ENCODE data around the gene MSMB. TPM values are rescaled to one million over a fixed set of nuclear protein-coding genes. Genes with fewer than 3 reads are reported as not detected.
"Not testable (repeated sequence)": the region's sequence is repeated elsewhere in the genome, so short reads cannot be mapped to it uniquely, and the experiment has no call there.

Gene MSMB
- total and polyA plus RNA-seq, 9 of the 15 experiments (the other 6 are each of a cell fraction or from before 2014, with no cell fraction given): 0.21 to 0.60 TPM; not detected in 7

DNA sequence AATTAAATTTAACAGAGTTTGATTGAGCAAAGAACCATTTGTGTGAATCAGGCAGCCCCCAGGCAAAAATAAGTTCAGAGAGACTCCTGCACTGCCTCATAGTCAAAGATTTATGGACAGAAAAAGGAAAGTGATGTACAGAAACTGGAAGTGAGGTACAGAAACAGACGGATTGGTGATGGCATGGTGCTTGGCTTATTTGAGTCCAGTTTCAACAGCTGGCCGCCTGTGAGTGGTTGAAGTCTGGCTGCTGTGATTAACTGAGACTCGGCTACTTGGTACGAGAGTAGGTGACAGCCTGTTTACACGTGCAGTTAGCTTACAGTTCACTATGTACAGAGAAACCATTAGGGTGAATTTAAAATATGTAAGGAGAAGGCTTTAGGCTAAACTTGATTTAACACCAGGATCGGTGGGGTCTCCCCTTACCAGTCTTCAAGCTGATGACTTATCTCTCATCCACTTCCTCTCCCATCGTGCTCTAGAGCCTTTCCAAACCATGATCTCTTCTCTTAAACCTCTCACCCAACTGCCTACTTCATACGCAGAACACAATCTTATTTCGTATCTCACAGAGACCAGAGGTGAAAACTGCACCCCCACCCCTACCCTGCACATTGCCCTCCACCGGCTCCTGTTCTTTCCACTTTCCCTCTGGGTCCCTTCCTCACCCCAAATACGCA, 5.0 kb upstream of the MSMB start:
- DNase-seq (ENCODE audit: extremely low read depth in 1 of 4, low spot score in 3 of 4) (no peak), ATAC-seq (no peak), FAIRE-seq (no peak)
- no peaks in the 10 kb centered on the region for H3K9me3 ChIP-seq (replicated peaks; ENCODE audit: control insufficient read depth, insufficient read depth, low read depth, low read length)
- in situ Hi-C loops (cut with MboI): no loop called here
- no peaks in the 10 kb centered on the region for H3K27me3 ChIP-seq (ENCODE audit: control insufficient read depth in 2 of 2, insufficient read depth in 2 of 2, low read length in 2 of 2)
- H3K4me2 ChIP-seq (ENCODE audit: insufficient read depth, low read length): peak overlapping the region; percentile 12
- no peaks in the 10 kb centered on the region for H3K9me1 ChIP-seq (ENCODE audit: control insufficient read depth, insufficient read depth, low read length)
- peak overlapping the region; percentile 75 for H2AFZ ChIP-seq (ENCODE audit: low read depth, low read length)
- CTCF ChIA-PET (ENCODE audit: low intra/inter-chr PET ratio): interaction anchor here (0.6 kb wide), 1 partner anchor 52 kb away, joined by 5 read pairs; no protein-coding TSS in a partner anchor
- H3K27ac ChIP-seq (ENCODE audit: extremely low read depth, low read depth, low read length): no peak overlapping the region
- H4K20me1 ChIP-seq (replicated peaks; ENCODE audit: control insufficient read depth, insufficient read depth, low read length): no peaks in the 10 kb centered on the region
- H3K9ac ChIP-seq (ENCODE audit: insufficient read depth in 1 of 2, low read depth in 2 of 2, low read length in 2 of 2): no peak overlapping the region
- peaks cover 4 to 22% of the 10 kb centered on the region in 2 experiments; a peak in 4 of 5 replicates for H3K4me1 ChIP-seq (replicated peaks in 1 of 2; ENCODE audit: control insufficient read depth in 2 of 2, insufficient read depth in 2 of 2, low read length in 2 of 2)
- WGBS (ENCODE audit: insufficient coverage, low coverage, missing lambda C conversion rate): 27% methylated on average over 11 of the region's 11 CpGs
- H3K36me3 ChIP-seq (ENCODE audit: control insufficient read depth, insufficient read depth, low read length): no peaks in the 10 kb centered on the region
- intact Hi-C loops (cut with micrococcal nuclease): no loop called here
- POLR2A ChIA-PET: interaction anchor here (0.7 to 0.8 kb wide), 3 partner anchors 9 to 11 kb away, joined by 3 to 5 read pairs (median 3); no protein-coding TSS in a partner anchor
- BruUV-seq (replicated peaks): no TSS peak
- TF ChIP-seq IFI16 (CRISPR knock-in tag; IDR thresholded peaks at IDR 0.05): no peak
- TF ChIP-seq L3MBTL2 (IDR thresholded peaks at IDR 0.05): 0 out of 2 replicates have a peak, but pooled peaks have one; percentile 21
- TF ChIP-seq SPI1 (IDR thresholded peaks at IDR 0.05; ENCODE audit: borderline replicate concordance, low read depth, low read length): peak; percentile 68; the same call in 1 of the 2 replicates
- no peaks in the 10 kb centered on the region for H3K79me2 ChIP-seq (ENCODE audit: control insufficient read depth, insufficient read depth, low read length)
- H3K4me3 ChIP-seq: no peak overlapping the region

DNA sequence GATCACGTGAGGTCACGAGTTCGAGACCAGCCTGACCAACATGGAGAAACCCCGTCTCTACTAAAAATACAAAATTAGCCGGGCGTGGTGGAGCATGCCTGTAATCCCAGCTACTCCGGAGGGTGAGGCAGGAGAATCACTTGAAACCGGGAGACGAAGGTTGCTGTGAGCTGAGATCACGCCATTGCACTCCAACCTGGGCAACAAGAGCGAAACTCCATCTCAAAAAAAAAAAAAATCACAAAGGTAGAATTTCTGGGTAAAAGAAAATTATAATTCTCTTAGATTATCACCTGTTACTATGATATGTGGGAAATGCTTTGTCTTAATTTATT, 3.4 kb upstream of the MSMB start:
- DNase-seq (ENCODE audit: extremely low read depth in 1 of 4, low spot score in 3 of 4); POLR2A ChIA-PET; H3K27me3 ChIP-seq (ENCODE audit: control insufficient read depth in 2 of 2, insufficient read depth in 2 of 2, low read length in 2 of 2); CTCF ChIA-PET (ENCODE audit: low intra/inter-chr PET ratio); H3K36me3 ChIP-seq (ENCODE audit: control insufficient read depth, insufficient read depth, low read length); H4K20me1 ChIP-seq (replicated peaks; ENCODE audit: control insufficient read depth, insufficient read depth, low read length); ATAC-seq; H3K9me1 ChIP-seq (ENCODE audit: control insufficient read depth, insufficient read depth, low read length); H3K9me3 ChIP-seq (replicated peaks; ENCODE audit: control insufficient read depth, insufficient read depth, low read depth, low read length); intact Hi-C loops (cut with micrococcal nuclease); FAIRE-seq; BruUV-seq (replicated peaks); in situ Hi-C loops (cut with MboI); H3K79me2 ChIP-seq (ENCODE audit: control insufficient read depth, insufficient read depth, low read length): not testable (repeated sequence)
- WGBS (ENCODE audit: insufficient coverage, low coverage, missing lambda C conversion rate): 16% methylated on average over 10 of the region's 11 CpGs
- H3K4me3 ChIP-seq: peak overlapping the region; percentile 37
- peak overlapping the region; percentile 63 for H3K4me2 ChIP-seq (ENCODE audit: insufficient read depth, low read length)
- H3K9ac ChIP-seq (ENCODE audit: insufficient read depth in 1 of 2, low read depth in 2 of 2, low read length in 2 of 2): peak overlapping the region in 1 of 2 experiments; percentile 50; a peak in 2 of 4 replicates
- peaks cover 4 to 20% of the 10 kb centered on the region in 2 experiments; a peak in 4 of 5 replicates for H3K4me1 ChIP-seq (replicated peaks in 1 of 2; ENCODE audit: control insufficient read depth in 2 of 2, insufficient read depth in 2 of 2, low read length in 2 of 2)
- peak overlapping the region; percentile 73 for H2AFZ ChIP-seq (ENCODE audit: low read depth, low read length)
- peak overlapping the region; percentile 48; the same call in 2 of the 3 replicates for H3K27ac ChIP-seq (ENCODE audit: extremely low read depth, low read depth, low read length)
- 0 out of 2 replicates have a peak, but pooled peaks have one; percentile 51 for TF ChIP-seq SMARCA5 (IDR thresholded peaks at IDR 0.05)
- 0 out of 2 replicates have a peak, but pooled peaks have one; percentile 3 for TF ChIP-seq EGR1 (conservative IDR thresholded peaks at IDR 0.05)
- TF ChIP-seq ADNP (tag; IDR thresholded peaks at IDR 0.05): peak; percentile 95
- TF ChIP-seq, protein P1, sequence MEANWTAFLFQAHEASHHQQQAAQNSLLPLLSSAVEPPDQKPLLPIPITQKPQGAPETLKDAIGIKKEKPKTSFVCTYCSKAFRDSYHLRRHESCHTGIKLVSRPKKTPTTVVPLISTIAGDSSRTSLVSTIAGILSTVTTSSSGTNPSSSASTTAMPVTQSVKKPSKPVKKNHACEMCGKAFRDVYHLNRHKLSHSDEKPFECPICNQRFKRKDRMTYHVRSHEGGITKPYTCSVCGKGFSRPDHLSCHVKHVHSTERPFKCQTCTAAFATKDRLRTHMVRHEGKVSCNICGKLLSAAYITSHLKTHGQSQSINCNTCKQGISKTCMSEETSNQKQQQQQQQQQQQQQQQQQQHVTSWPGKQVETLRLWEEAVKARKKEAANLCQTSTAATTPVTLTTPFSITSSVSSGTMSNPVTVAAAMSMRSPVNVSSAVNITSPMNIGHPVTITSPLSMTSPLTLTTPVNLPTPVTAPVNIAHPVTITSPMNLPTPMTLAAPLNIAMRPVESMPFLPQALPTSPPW (CRISPR knock-in tag; IDR thresholded peaks at IDR 0.05): peak; percentile 2; the same call in 1 of the 2 replicates
- TF ChIP-seq, protein P2, sequence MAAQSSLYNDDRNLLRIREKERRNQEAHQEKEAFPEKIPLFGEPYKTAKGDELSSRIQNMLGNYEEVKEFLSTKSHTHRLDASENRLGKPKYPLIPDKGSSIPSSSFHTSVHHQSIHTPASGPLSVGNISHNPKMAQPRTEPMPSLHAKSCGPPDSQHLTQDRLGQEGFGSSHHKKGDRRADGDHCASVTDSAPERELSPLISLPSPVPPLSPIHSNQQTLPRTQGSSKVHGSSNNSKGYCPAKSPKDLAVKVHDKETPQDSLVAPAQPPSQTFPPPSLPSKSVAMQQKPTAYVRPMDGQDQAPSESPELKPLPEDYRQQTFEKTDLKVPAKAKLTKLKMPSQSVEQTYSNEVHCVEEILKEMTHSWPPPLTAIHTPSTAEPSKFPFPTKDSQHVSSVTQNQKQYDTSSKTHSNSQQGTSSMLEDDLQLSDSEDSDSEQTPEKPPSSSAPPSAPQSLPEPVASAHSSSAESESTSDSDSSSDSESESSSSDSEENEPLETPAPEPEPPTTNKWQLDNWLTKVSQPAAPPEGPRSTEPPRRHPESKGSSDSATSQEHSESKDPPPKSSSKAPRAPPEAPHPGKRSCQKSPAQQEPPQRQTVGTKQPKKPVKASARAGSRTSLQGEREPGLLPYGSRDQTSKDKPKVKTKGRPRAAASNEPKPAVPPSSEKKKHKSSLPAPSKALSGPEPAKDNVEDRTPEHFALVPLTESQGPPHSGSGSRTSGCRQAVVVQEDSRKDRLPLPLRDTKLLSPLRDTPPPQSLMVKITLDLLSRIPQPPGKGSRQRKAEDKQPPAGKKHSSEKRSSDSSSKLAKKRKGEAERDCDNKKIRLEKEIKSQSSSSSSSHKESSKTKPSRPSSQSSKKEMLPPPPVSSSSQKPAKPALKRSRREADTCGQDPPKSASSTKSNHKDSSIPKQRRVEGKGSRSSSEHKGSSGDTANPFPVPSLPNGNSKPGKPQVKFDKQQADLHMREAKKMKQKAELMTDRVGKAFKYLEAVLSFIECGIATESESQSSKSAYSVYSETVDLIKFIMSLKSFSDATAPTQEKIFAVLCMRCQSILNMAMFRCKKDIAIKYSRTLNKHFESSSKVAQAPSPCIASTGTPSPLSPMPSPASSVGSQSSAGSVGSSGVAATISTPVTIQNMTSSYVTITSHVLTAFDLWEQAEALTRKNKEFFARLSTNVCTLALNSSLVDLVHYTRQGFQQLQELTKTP (IDR thresholded peaks at IDR 0.05; ENCODE audit: low read depth in 1 of 2, partially characterized antibody in 2 of 2): peak in 1 of 2 experiments; percentile 32
